ENCODE measurements around the gene TIGD3. TPM values are rescaled to one million over a fixed set of nuclear protein-coding genes. Genes with fewer than 3 reads are reported as not detected.
"Not testable (repeated sequence)": the region's sequence is repeated elsewhere in the genome, so short reads cannot be mapped to it uniquely, and the experiment has no call there.

Gene TIGD3
- total and polyA plus RNA-seq, 5 experiments from 2014 or later: 0.15 to 1.9 (median 0.67) TPM

- Mint-ChIP-seq H3K27me3 (peaks cover 0 to 1% (median 0%) of the 10 kb centered on the region in 5 donors), H3K4me1 (peaks cover 19 to 29% (median 25%) of the 10 kb centered on the region in 4 donors), H3K4me3 (peak overlapping the region in 1 of 10 donors; percentile 6), H3K9me3 (no peaks in the 10 kb centered on the region), H3K27ac (peak overlapping the region in 1 of 10 donors; percentile 7), H3K36me3 (no peaks in the 10 kb centered on the region)
- POLR2A ChIA-PET: interaction anchor here (0.5 to 1.5 kb wide), 6 partner anchors 15 to 1001 kb away, joined by 3 to 6 read pairs (median 4); partner anchors contain the start of genes CDC42EP2, CFL1 and POLA2
- DNase-seq: no peak
- ATAC-seq: no peak
Observed at GRCh38 chr11:65330544-65330943, 24.0 kb upstream of the TIGD3 start.

DNA sequence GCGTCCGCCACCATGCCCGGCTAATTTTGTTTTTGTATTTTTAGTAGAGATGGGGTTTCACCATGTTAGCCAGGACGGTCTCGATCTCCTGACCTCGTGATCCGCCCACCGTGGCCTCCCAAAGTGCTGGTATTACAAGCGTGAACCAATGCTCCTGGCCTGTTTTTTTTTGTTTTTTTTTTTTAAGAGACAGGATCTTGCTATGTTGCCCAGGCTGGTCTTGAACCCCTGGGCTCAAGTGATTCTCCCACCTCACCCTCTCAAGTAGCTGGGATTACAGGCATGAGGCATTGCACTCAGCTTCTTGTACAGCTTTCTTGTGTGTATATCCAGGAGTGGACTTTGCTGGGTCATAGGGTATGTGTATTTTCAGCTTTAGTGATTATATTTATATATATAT lies 22.0 kb upstream of the TIGD3 start:
- peak overlapping the region in 3 of 10 donors; percentile 8 to 45 (median 30) for H3K4me3 Mint-ChIP-seq
- POLR2A ChIA-PET: interaction anchor here (0.6 to 3.4 kb wide), 12 partner anchors 19 to 480 kb away, joined by 3 to 22 read pairs (median 4); partner anchors contain the start of genes EHBP1L1, MALAT1, POLA2 and SCYL1
- ATAC-seq, H3K36me3 Mint-ChIP-seq, H3K9me3 Mint-ChIP-seq, DNase-seq, H3K27me3 Mint-ChIP-seq: not testable (repeated sequence)
- peak overlapping the region in 1 of 10 donors; percentile 37 for H3K27ac Mint-ChIP-seq
- H3K4me1 Mint-ChIP-seq: peaks cover 21 to 37% (median 33%) of the 10 kb centered on the region in 4 donors

DNA sequence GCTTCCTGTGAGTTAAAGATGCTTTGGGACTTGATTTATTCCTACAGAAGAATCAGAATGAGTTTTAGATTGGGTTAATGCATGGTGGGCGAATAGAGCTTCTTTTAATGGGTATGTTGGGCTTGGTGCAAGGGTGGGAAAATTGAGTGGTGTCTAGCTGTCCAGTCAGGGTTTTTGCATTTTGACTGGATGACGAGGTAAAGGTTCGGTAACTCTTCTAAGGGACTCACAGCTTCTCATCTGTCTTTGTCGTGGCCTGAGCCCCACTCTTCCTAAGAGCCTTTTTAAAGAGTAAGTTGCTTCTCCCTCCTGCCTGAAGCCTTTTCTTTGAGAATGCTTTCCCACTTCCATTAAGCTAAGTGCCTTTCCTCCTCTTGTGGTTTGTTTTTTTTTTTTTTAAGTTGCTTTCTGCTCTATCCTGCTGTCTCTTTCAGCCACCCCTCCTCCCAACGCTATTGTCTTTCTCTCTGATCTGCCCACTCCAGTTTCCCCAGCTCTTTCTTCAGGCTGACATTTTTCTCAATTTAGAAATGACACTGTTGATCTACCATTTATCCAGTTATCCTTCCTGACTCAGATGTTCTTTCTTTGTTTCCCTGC lies 19.8 kb upstream of the TIGD3 start:
- Mint-ChIP-seq H3K4me3 (peak overlapping the region; percentile 86 to 100 (median 94)), H3K27ac (peak overlapping the region; percentile 51 to 98 (median 89)), H3K36me3 (peaks cover 0 to 20% (median 0%) of the 10 kb centered on the region in 3 donors), H3K9me3 (no peaks in the 10 kb centered on the region), H3K4me1 (peaks cover 29 to 48% (median 45%) of the 10 kb centered on the region in 4 donors), H3K27me3 (no peaks in the 10 kb centered on the region)
- ATAC-seq (no peak), DNase-seq (no peak)
- POLR2A ChIA-PET: interaction anchor here (0.5 to 2.9 kb wide), 10 partner anchors 19 to 1134 kb away, joined by 3 to 22 read pairs (median 4); partner anchors contain the start of genes MALAT1 and POLA2

DNA sequence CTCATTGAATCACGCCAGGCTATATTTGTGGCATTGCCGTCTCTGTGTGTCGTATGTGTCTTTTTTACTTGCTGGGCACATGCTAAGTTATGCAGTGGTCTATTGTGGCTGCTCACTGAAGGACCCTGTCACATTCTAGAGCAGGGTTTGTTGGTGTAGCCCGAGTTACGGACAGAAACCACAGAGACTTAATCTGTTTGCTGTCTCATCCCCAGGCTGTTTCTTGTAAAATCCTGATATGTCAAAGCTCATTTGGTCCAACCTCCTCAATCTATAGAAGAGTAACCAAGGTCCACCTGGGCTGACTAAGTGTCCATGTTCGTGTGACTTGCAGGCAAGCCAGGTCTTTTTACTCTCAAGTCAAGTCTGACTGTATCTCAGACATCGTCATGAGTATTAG lies 15.9 kb upstream of the TIGD3 start:
- peak overlapping the region in 5 of 10 donors; percentile 2 to 84 (median 27) for H3K27ac Mint-ChIP-seq

DNA sequence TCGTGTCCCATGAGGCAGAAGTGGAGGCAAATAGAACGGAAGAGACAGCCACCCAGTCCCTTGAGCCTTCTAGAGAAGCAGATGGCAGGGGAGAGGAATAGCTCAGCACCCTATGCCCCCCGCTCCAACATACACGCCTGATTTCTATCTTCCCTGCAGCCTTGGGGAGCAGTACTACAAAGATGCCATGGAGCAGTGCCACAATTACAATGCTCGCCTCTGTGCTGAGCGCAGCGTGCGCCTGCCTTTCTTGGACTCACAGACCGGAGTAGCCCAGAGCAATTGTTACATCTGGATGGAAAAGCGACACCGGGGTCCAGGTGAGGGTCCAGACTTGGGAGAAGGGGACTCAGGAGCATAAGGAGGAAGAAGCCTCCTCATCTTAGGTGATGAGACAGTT lies 14.3 kb upstream of the TIGD3 start:
- no peaks in the 10 kb centered on the region for H3K9me3 Mint-ChIP-seq
- peaks cover 0 to 70% (median 11%) of the 10 kb centered on the region in 3 donors for H3K36me3 Mint-ChIP-seq
- no peaks in the 10 kb centered on the region for H3K27me3 Mint-ChIP-seq
- H3K4me3 Mint-ChIP-seq: peak overlapping the region in 1 of 10 donors; percentile 14
- H3K4me1 Mint-ChIP-seq: peaks cover 19 to 41% (median 31%) of the 10 kb centered on the region in 4 donors
- DNase-seq (no peak), ATAC-seq (no peak)
- POLR2A ChIA-PET: no interaction called here
- H3K27ac Mint-ChIP-seq: peak overlapping the region in 3 of 10 donors; percentile 22 to 57 (median 30)

More for the DNA sequence above, 15.9 kb upstream of the TIGD3 start:
- Mint-ChIP-seq H3K4me3 (peak overlapping the region in 3 of 10 donors; percentile 20 to 69 (median 31)), H3K4me1 (peaks cover 29 to 52% (median 43%) of the 10 kb centered on the region in 4 donors), H3K9me3 (no peaks in the 10 kb centered on the region), H3K27me3 (no peaks in the 10 kb centered on the region), H3K36me3 (peaks cover 0 to 56% (median 10%) of the 10 kb centered on the region in 3 donors)
- ATAC-seq (no peak), DNase-seq (no peak)
- POLR2A ChIA-PET: interaction anchor here (1.1 kb wide), 1 partner anchor 17 kb away, joined by 4 read pairs; no protein-coding TSS in a partner anchor

DNA sequence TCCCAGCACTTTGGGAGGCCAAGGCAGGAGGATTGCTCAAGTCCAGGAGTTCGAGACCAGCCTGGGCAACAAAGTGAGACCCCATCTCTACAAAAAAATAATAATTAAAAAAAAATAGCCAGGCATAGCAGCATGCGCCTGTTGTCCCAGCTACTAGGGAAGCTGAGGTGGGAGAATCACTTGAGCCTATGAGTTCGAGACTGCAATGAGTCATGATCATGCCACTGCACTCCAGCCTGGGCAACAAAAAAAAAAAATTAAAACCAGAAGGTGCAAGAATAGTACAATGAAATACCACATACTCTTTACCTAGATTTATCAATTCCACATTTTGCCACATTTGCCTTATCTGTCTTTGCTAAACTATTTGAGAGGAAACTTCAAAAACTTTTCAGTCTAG lies 12.7 kb upstream of the TIGD3 start:
- Mint-ChIP-seq H3K27ac (no peak overlapping the region), H3K27me3 (no peaks in the 10 kb centered on the region), H3K4me3 (no peak overlapping the region), H3K36me3 (peaks cover 0 to 86% (median 17%) of the 10 kb centered on the region in 3 donors), H3K9me3 (no peaks in the 10 kb centered on the region), H3K4me1 (peaks cover 19 to 31% (median 25%) of the 10 kb centered on the region in 4 donors)
- DNase-seq (no peak), ATAC-seq (no peak)
- POLR2A ChIA-PET: no interaction called here

DNA sequence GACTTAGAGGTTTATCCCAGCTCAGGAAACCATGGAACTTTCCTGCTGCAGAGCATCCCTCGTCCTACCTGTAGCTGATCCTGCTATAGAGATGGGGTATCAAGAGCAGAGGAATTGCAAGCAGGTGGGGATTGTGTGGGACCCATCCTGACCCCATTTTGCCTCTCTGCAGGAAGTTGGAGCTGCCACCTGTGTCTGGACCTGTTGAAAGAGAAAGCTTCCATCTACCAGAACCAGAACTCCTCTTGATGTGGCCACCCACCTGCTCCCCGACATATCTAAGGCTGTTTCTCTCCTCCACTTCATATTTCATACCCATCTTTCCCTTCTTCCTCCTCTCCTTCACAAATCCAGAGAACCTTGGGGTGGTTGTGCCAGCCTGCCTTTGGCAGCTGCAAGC lies 3.0 kb upstream of the TIGD3 start:
- Mint-ChIP-seq H3K4me1 (peaks cover 12 to 20% (median 18%) of the 10 kb centered on the region in 4 donors), H3K4me3 (no peak overlapping the region), H3K9me3 (no peaks in the 10 kb centered on the region), H3K36me3 (peaks cover 5 to 57% (median 12%) of the 10 kb centered on the region in 3 donors), H3K27me3 (no peaks in the 10 kb centered on the region), H3K27ac (peak overlapping the region in 4 of 10 donors; percentile 6 to 62 (median 35))
- DNase-seq (no peak), ATAC-seq (no peak)
- POLR2A ChIA-PET: interaction anchor here (1.2 kb wide), 1 partner anchor 18 kb away, joined by 4 read pairs; the partner anchor contains the start of gene DPF2

DNA sequence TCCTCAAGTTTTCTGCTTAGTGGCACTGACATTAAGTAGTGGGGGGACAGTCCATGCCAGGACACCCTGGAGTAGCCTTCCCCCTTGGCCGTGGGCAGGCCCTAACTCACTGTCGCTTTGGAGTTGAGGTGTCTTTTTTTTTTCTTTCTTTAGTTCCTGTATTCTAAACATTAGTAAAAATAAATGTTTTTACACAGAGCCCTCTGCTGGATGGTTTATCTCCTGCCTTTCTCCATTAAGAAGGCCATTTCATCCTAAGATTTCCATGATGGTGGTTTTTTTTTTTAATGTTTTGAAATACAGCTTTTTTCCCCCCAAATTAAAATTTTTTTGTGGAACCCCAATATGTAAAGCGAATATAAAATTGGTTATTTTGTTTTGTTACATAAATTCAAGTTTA lies 1.8 kb upstream of the TIGD3 start:
- H3K36me3 Mint-ChIP-seq: peaks cover 5 to 49% (median 12%) of the 10 kb centered on the region in 3 donors
- H3K27me3 Mint-ChIP-seq: no peaks in the 10 kb centered on the region
- peak overlapping the region in 1 of 10 donors; percentile 48 for H3K4me3 Mint-ChIP-seq
- peaks cover 12 to 20% (median 17%) of the 10 kb centered on the region in 4 donors for H3K4me1 Mint-ChIP-seq
- POLR2A ChIA-PET: interaction anchor here (0.7 to 1.8 kb wide), 3 partner anchors 18 to 135 kb away, joined by 3 to 5 read pairs (median 3); partner anchors contain the start of gene DPF2
- no peaks in the 10 kb centered on the region for H3K9me3 Mint-ChIP-seq
- no peak for DNase-seq
- ATAC-seq: no peak
- peak overlapping the region in 7 of 10 donors; percentile 27 to 89 (median 58) for H3K27ac Mint-ChIP-seq

DNA sequence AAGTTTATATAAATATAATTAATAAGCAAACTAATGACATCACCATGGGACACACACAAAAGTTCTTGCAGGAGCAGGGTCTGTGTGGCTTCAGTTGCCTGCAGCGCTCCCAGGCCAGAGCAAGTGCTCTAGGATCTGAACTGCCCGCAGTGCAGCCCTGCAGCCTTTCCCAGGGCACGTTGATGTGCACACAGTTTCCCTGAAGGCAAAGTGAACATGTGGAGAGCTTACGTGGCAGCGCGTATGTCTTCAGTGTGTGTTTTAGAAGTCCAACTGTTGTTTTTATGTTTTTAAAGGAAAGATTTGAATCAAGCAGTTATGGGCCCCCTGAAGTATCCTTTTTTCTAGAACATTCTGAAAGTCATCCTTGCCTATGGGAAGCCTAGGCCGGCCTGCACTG lies 1.2 kb upstream of the TIGD3 start:
- no peaks in the 10 kb centered on the region for H3K27me3 Mint-ChIP-seq
- no peaks in the 10 kb centered on the region for H3K9me3 Mint-ChIP-seq
- H3K4me1 Mint-ChIP-seq: peaks cover 12 to 20% (median 17%) of the 10 kb centered on the region in 4 donors
- POLR2A ChIA-PET: interaction anchor here (0.7 to 1.8 kb wide), 4 partner anchors 17 to 134 kb away, joined by 3 to 5 read pairs (median 4); partner anchors contain the start of gene DPF2
- peak overlapping the region in 8 of 10 donors; percentile 4 to 89 (median 66) for H3K27ac Mint-ChIP-seq
- DNase-seq: no peak
- no peak for ATAC-seq
- H3K36me3 Mint-ChIP-seq: peaks cover 5 to 45% (median 10%) of the 10 kb centered on the region in 3 donors
- peak overlapping the region; percentile 69 to 95 (median 81) for H3K4me3 Mint-ChIP-seq

DNA sequence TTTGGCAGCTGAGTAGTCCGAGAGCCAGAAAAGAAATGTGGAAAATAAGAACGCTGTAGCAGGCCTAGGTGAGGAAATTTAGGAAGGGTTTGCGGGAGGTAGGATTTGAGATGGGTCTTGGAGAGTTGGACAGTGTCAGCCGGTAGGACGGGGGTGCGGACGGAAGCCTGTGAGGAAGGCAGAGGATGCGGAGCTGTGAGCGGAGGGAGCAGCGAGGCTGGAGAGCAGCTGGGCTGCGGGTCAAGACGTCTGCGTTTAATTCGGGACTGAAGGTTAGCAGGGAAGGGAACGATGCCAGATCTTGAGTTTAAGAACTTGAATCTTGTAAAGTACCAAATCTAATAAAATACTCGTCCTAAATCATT lies 669 bp upstream of the TIGD3 start:
- H3K9me3 Mint-ChIP-seq: no peaks in the 10 kb centered on the region
- peak overlapping the region; percentile 69 to 95 (median 81) for H3K4me3 Mint-ChIP-seq
- H3K4me1 Mint-ChIP-seq: peaks cover 12 to 20% (median 17%) of the 10 kb centered on the region in 4 donors
- peak overlapping the region; percentile 30 to 89 (median 76) for H3K27ac Mint-ChIP-seq
- no peaks in the 10 kb centered on the region for H3K27me3 Mint-ChIP-seq
- peaks cover under 1 to 39% (median 6%) of the 10 kb centered on the region in 3 donors for H3K36me3 Mint-ChIP-seq
- no peak for DNase-seq
- POLR2A ChIA-PET: interaction anchor here (0.9 to 1.8 kb wide), 4 partner anchors 18 to 1263 kb away, joined by 3 to 5 read pairs (median 4); partner anchors contain the start of genes DPF2 and RBM14
- no peak for ATAC-seq

DNA sequence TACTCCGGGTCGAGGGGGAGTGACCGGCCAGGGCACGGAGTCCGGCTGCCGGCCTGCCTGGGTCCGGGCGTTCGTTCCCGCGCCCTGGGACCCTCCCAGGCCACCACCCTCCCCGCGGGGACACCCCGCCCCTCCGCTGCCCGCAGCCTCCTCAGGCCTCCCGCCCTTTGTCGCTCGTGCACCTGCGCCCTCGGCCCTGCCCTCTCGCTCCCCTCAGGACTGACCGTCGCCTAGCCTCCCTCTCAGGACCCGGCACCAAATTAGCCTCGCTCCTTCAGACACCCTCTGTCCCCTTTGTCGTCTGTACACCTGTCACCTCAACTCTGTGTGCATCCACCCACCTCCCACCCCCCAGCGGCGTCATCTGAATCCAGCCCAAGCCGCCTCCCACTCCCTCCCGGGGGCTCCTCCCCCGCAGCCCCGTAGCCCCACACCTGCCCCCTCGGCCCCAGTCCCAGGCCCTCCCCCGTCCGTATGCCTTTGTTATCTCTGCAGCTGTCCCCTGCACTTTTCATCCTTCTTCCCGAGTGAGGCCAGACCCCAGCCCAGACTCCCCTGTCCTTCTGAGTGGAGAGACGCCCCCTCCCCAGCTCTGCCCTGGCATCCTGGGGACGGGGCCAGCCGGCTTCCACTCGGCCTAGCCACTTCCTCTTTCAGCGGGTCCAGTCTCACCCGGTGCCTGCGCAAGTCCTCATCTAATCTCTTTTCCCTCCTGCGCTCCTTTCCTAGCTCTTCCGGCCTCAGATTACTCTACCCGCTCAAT lies 643 bp downstream of the TIGD3 start:
- peak overlapping the region; percentile 48 to 96 (median 84) for H3K27ac Mint-ChIP-seq
- ATAC-seq: peak; percentile 40 to 55
- peaks cover 12 to 20% (median 17%) of the 10 kb centered on the region in 4 donors for H3K4me1 Mint-ChIP-seq
- no peaks in the 10 kb centered on the region for H3K9me3 Mint-ChIP-seq
- DNase-seq: peak; percentile 32 to 85 (median 56)
- H3K4me3 Mint-ChIP-seq: peak overlapping the region; percentile 84 to 96 (median 93)
- H3K27me3 Mint-ChIP-seq: no peaks in the 10 kb centered on the region
- peaks cover 0 to 26% (median 5%) of the 10 kb centered on the region in 3 donors for H3K36me3 Mint-ChIP-seq
- POLR2A ChIA-PET: interaction anchor here (0.7 to 2.6 kb wide), 8 partner anchors 17 to 154 kb away, joined by 3 to 11 read pairs (median 3); partner anchors contain the start of genes MALAT1 and NEAT1

Measured in naive thymus-derived CD8-positive, alpha-beta T cell (primary cell).